GM12878 (cell line): ENCODE results near the gene LHX6. TPM values are rescaled to one million over a fixed set of nuclear protein-coding genes. Genes with fewer than 3 reads are reported as not detected.

Source experiments
- ATAC-seq: fragments of 200-7000 bp; cut with Tn5 transposase; 3 replicates; pipeline ENCODE4 v1.9.1; 2020; ENCODE audit warnings: mild to moderate bottlenecking, moderate library complexity
- BruUV-seq: library from RNA; stranded (reverse); fragments of 400-500 nt; replicated peaks from 2 replicates; lab custom pipeline; 2021; lab: Mats Ljungman, UMichigan
- CTCF ChIA-PET: fragments of 300-600 bp; sonication (Branson Sonifier 250); formaldehyde crosslinking; extraction: SDS; loops from one replicate; lab custom pipeline; 2021; ENCODE audit warnings: inconsistent platforms; lab: Yijun Ruan, JAX
- POLR2A ChIA-PET: fragments of 350-600 bp; formaldehyde crosslinking; extraction: SDS; loops from one replicate; lab custom pipeline; 2021; ENCODE audit warnings: inconsistent platforms; lab: Charles Lee
- RAD21 ChIA-PET: fragments of 300-600 bp; sonication (Branson Sonifier 250); formaldehyde crosslinking; loops from one replicate; lab custom pipeline; 2023; ENCODE audit warnings: antibody characterized with exemption; ENCODE audit not compliant: unreplicated experiment; lab: Charles Lee
- SMC1A ChIA-PET: fragments of 300-600 bp; sonication (Branson Sonifier 250); formaldehyde crosslinking; loops from one replicate; lab custom pipeline; 2023; ENCODE audit not compliant: unreplicated experiment, uncharacterized antibody; lab: Charles Lee
- DNase-seq: peaks from one replicate; pipeline ENCODE4 v3.0.0-alpha.2; 2011; ENCODE audit warnings: low read depth, low spot score
- FAIRE-seq: peaks from 3 replicates; lab custom pipeline; 2011; peaks lifted over from hg19 to GRCh38; lab: Jason Lieb, UNC
- H2AFZ ChIP-seq: 2 replicates; pipeline ENCODE4 v1.6.0; 2011; ENCODE audit warnings: low read depth, low read length, control low read depth; ENCODE audit not compliant: control insufficient read depth
- H3K27ac ChIP-seq: 2 replicates; pipeline ENCODE4 v1.5.1; 2011; ENCODE audit warnings: control low read depth; ENCODE audit not compliant: control insufficient read depth, insufficient read depth
- H3K27me3 ChIP-seq, 2 experiments: replicated peaks in 1 of 2; 2 replicates each; pipeline versions ENCODE4 v1.6.0 to v1.6.1; 2011; ENCODE audit warnings: low read length in 1 of 2; ENCODE audit not compliant: control insufficient read depth in 2 of 2, insufficient read depth in 2 of 2
- H3K36me3 ChIP-seq, 2 experiments: 2 replicates each; pipeline ENCODE4 v1.5.1; 2011; ENCODE audit warnings: low read length in 1 of 2; ENCODE audit not compliant: control insufficient read depth in 2 of 2, insufficient read depth in 2 of 2
- H3K4me1 ChIP-seq: 2 replicates; pipeline ENCODE4 v1.6.1; 2011; ENCODE audit warnings: mild to moderate bottlenecking, low read length, moderate library complexity, mixed read lengths; ENCODE audit not compliant: control insufficient read depth, insufficient read depth
- H3K4me2 ChIP-seq: 2 replicates; pipeline ENCODE4 v1.6.0; 2011; ENCODE audit warnings: control low read depth; ENCODE audit not compliant: control insufficient read depth, insufficient read depth
- H3K4me3 ChIP-seq: fragments of 200-600 bp; sonication (generic); 2 replicates; pipeline ENCODE4 v1.5.1; 2016
- H3K79me2 ChIP-seq: 2 replicates; pipeline ENCODE4 v1.6.0; 2011; ENCODE audit warnings: low read length; ENCODE audit not compliant: control insufficient read depth, insufficient read depth
- H3K9ac ChIP-seq: 2 replicates; pipeline ENCODE4 v1.8.0; 2011; ENCODE audit warnings: low read length, control low read depth, mixed read lengths; ENCODE audit not compliant: control insufficient read depth, insufficient read depth
- H3K9me3 ChIP-seq: replicated peaks from 3 replicates; pipeline ENCODE4 v1.5.1; 2011; ENCODE audit warnings: mild to moderate bottlenecking, low read length; ENCODE audit not compliant: control insufficient read depth, insufficient read depth
- H4K20me1 ChIP-seq: 2 replicates; pipeline ENCODE4 v1.6.0; 2011; ENCODE audit not compliant: control insufficient read depth, insufficient read depth
- CBFB ChIP-seq: IDR thresholded peaks from 2 replicates; pipeline ENCODE4 v1.6.1; 2016; ENCODE audit warnings: antibody characterized with exemption, low read depth
- CBX5 ChIP-seq: sonication (generic); IDR thresholded peaks from 2 replicates; pipeline ENCODE4 v1.6.1; 2016; ENCODE audit warnings: low read depth, moderate library complexity, mild to moderate bottlenecking, inconsistent platforms
- CREB1 ChIP-seq: IDR thresholded peaks from 2 replicates; pipeline ENCODE4 v1.6.1; 2012; ENCODE audit warnings: low read depth, mild to moderate bottlenecking, inconsistent platforms
- FOXK2 ChIP-seq: fragments of 450-650 bp; IDR thresholded peaks from 2 replicates; pipeline ENCODE4 v1.6.1; 2017; ENCODE audit warnings: mild to moderate bottlenecking, moderate library complexity
- MEF2A ChIP-seq: IDR thresholded peaks from 2 replicates; pipeline ENCODE4 v1.6.1; 2011; ENCODE audit warnings: low read depth, mild to moderate bottlenecking, low read length, moderate library complexity; ENCODE audit not compliant: insufficient read depth
- MLLT1 ChIP-seq: fragments of 450-650 bp; IDR thresholded peaks from 2 replicates; pipeline ENCODE4 v1.6.1; 2016; ENCODE audit warnings: mild to moderate bottlenecking
- NR2C2 ChIP-seq: IDR thresholded peaks from 2 replicates; pipeline ENCODE4 v1.6.1; 2011; ENCODE audit warnings: borderline replicate concordance, low read depth; ENCODE audit not compliant: control insufficient read depth, insufficient read length
- SIN3A ChIP-seq: IDR thresholded peaks from 2 replicates; pipeline ENCODE4 v1.6.1; 2012; ENCODE audit warnings: low read depth, low read length, improper control_type of control experiment
- STAT1 ChIP-seq: fragments of 450-650 bp; conservative IDR thresholded peaks from 2 replicates; pipeline ENCODE4 v1.6.1; 2014; ENCODE audit warnings: antibody characterized with exemption, mild to moderate bottlenecking
- SUZ12 ChIP-seq: fragments of 200-600 bp; sonication (generic); IDR thresholded peaks from one replicate; pipeline ENCODE4 v1.6.1; 2018; ENCODE audit warnings: antibody characterized with exemption, mild to moderate bottlenecking; ENCODE audit not compliant: unreplicated experiment
- TAF1 ChIP-seq: IDR thresholded peaks from 2 replicates; pipeline ENCODE4 v1.6.1; 2011; ENCODE audit warnings: mild to moderate bottlenecking, low read depth, low read length, borderline replicate concordance
- ZBED1 ChIP-seq: IDR thresholded peaks from 2 replicates; pipeline ENCODE4 v1.6.1; 2016; ENCODE audit warnings: borderline replicate concordance
- WGBS: methylation state at CpG from one replicate; pipeline ENCODE4 v1.1.6; 2016; ENCODE audit warnings: low lambda C conversion rate; ENCODE audit not compliant: insufficient replicate concordance, insufficient coverage; ENCODE audit errors: missing lambda C conversion rate; 5-methylcytosine and 5-hydroxymethylcytosine counted together
- in situ Hi-C: fragments of 300-500 bp; cut with MboI; formaldehyde crosslinking; loops from 9 replicates; pipeline ENCODE4 v1.14.3; 2018; ENCODE audit warnings: mixed read lengths
- intact Hi-C: fragments of 100-400 bp; cut with micrococcal nuclease; formaldehyde crosslinking; loops from one replicate; pipeline ENCODE4 v1.14.2; 2022; ENCODE audit not compliant: unreplicated experiment
- polyA plus RNA-seq, 11 experiments: library from polyadenylated mRNA; depleted of rRNA in 4 of 11; unstranded in 6 of 11; stranded (reverse) in 5 of 11; fragments of >200 nt; fragmentation: Nextera tagmentation in 4 of 11; fragmentation: Illumina TruSeq in 1 of 11; extraction: Ambion mirVana in 4 of 11; extraction: Trizol in 1 of 11; gene quantifications; 1 replicate in 1 of 11; 2 replicates in 10 of 11; pipeline versions ENCODE4 v1.2.1 to v1.2.3, GENCODE V29; 2011 to 2016; ENCODE audit warnings: inconsistent platforms in 2 of 11, missing spikeins in 2 of 11, low read depth in 1 of 11
- total RNA-seq, 4 experiments: library from RNA; depleted of rRNA in 3 of 4; stranded (reverse); fragments of >200 nt in 3 of 4; fragmentation: Illumina TruSeq in 1 of 4; extraction: Trizol in 1 of 4; gene quantifications; 2 replicates each; pipeline versions ENCODE4 v1.2.1 to v1.2.3, GENCODE V29; 2013 to 2021
- TF ChIP-seq, protein P1 (sequence below): fragments of 450-650 bp; IDR thresholded peaks from 2 replicates; pipeline ENCODE4 v1.6.1; 2017; ENCODE audit warnings: low read depth, mild to moderate bottlenecking, moderate library complexity
- TF ChIP-seq, protein P2 (sequence below): IDR thresholded peaks from 2 replicates; pipeline ENCODE4 v1.6.1; 2012; ENCODE audit warnings: improper control_type of control experiment, low read depth, low read length; ENCODE audit not compliant: insufficient replicate concordance
- TF ChIP-seq, protein P3 (sequence below): IDR thresholded peaks from 2 replicates; pipeline ENCODE4 v1.6.1; 2012; ENCODE audit warnings: low read depth, low read length, improper control_type of control experiment

LHX6 gene
- total and polyA plus RNA-seq, 10 of the 15 experiments (the other 5 are each of a cell fraction or from before 2014, with no cell fraction given), result not detected

DNA sequence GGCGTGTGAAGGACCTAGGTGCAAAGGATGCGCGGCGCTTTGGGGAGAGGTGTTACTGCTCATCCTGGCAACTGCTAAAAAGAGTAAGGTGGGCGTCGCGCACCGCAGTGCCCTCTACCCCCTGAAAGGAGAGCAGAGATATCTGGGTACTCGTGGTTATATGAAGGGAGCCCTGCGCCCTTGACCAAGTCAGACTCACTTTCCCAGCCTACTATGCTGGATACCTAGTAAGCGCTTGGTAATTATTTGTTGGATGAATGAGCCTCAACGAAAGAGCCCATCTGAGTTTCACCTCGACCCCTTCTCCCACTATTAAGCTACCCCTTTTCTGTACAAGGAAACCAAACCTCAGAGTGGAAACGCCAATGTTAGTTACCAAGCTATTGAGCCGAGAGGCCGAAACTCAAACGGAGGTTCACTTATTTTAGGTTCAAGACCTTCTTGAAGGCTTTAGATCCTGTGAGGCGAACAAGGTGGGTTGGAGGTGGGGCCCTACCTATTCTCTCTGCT, 8.0 kb downstream of the LHX6 start:
- H3K4me2 ChIP-seq, result no peak overlapping the region
- H3K9me3 ChIP-seq, result no peaks in the 10 kb centered on the region; the same call in 2 of the 3 replicates
- peaks cover 18 to 25% of the 10 kb centered on the region in 2 experiments for H3K27me3 ChIP-seq
- no peak for ATAC-seq
- H3K9ac ChIP-seq, result no peak overlapping the region
- ChIA-PET SMC1A (interaction anchor here (0.6 kb wide), 1 partner anchor 12 kb away, joined by 3 read pairs; no protein-coding TSS in a partner anchor), RAD21 (no interaction called here), CTCF (no interaction called here), POLR2A (no interaction called here)
- H2AFZ ChIP-seq, result no peak overlapping the region
- BruUV-seq, result no TSS peak
- no peak for DNase-seq
- no peak for FAIRE-seq
- no peak overlapping the region for H3K4me3 ChIP-seq
- intact Hi-C loops, result no loop called here
- H4K20me1 ChIP-seq, result 0 out of 2 replicates have a peak, but pooled peaks cover 3% of the 10 kb centered on the region
- no peaks in the 10 kb centered on the region for H3K4me1 ChIP-seq
- no peaks in the 10 kb centered on the region for H3K79me2 ChIP-seq
- no peak overlapping the region for H3K27ac ChIP-seq
- H3K36me3 ChIP-seq, result no peaks in the 10 kb centered on the region
- in situ Hi-C loops, result no loop called here
- WGBS, result 57% methylated on average over 18 of the region's 18 CpGs
- TF ChIP-seq CBFB, result no peak
- TF ChIP-seq FOXK2, result no peak
- no peak for TF ChIP-seq CBX5
- no peak for TF ChIP-seq MEF2A
- TF ChIP-seq ZBED1, result no peak
- TF ChIP-seq TAF1, result no peak
- no peak for TF ChIP-seq CREB1
- TF ChIP-seq MLLT1, result no peak
- TF ChIP-seq SIN3A, result no peak
- TF ChIP-seq SUZ12, result no peak
- TF ChIP-seq, protein P1, sequence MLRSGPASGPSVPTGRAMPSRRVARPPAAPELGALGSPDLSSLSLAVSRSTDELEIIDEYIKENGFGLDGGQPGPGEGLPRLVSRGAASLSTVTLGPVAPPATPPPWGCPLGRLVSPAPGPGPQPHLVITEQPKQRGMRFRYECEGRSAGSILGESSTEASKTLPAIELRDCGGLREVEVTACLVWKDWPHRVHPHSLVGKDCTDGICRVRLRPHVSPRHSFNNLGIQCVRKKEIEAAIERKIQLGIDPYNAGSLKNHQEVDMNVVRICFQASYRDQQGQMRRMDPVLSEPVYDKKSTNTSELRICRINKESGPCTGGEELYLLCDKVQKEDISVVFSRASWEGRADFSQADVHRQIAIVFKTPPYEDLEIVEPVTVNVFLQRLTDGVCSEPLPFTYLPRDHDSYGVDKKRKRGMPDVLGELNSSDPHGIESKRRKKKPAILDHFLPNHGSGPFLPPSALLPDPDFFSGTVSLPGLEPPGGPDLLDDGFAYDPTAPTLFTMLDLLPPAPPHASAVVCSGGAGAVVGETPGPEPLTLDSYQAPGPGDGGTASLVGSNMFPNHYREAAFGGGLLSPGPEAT, result no peak
- TF ChIP-seq STAT1, result no peak
- TF ChIP-seq, protein P2, sequence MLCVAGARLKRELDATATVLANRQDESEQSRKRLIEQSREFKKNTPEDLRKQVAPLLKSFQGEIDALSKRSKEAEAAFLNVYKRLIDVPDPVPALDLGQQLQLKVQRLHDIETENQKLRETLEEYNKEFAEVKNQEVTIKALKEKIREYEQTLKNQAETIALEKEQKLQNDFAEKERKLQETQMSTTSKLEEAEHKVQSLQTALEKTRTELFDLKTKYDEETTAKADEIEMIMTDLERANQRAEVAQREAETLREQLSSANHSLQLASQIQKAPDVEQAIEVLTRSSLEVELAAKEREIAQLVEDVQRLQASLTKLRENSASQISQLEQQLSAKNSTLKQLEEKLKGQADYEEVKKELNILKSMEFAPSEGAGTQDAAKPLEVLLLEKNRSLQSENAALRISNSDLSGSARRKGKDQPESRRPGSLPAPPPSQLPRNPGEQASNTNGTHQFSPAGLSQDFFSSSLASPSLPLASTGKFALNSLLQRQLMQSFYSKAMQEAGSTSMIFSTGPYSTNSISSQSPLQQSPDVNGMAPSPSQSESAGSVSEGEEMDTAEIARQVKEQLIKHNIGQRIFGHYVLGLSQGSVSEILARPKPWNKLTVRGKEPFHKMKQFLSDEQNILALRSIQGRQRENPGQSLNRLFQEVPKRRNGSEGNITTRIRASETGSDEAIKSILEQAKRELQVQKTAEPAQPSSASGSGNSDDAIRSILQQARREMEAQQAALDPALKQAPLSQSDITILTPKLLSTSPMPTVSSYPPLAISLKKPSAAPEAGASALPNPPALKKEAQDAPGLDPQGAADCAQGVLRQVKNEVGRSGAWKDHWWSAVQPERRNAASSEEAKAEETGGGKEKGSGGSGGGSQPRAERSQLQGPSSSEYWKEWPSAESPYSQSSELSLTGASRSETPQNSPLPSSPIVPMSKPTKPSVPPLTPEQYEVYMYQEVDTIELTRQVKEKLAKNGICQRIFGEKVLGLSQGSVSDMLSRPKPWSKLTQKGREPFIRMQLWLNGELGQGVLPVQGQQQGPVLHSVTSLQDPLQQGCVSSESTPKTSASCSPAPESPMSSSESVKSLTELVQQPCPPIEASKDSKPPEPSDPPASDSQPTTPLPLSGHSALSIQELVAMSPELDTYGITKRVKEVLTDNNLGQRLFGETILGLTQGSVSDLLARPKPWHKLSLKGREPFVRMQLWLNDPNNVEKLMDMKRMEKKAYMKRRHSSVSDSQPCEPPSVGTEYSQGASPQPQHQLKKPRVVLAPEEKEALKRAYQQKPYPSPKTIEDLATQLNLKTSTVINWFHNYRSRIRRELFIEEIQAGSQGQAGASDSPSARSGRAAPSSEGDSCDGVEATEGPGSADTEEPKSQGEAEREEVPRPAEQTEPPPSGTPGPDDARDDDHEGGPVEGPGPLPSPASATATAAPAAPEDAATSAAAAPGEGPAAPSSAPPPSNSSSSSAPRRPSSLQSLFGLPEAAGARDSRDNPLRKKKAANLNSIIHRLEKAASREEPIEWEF, result no peak
- no peak for TF ChIP-seq NR2C2
- TF ChIP-seq, protein P3, sequence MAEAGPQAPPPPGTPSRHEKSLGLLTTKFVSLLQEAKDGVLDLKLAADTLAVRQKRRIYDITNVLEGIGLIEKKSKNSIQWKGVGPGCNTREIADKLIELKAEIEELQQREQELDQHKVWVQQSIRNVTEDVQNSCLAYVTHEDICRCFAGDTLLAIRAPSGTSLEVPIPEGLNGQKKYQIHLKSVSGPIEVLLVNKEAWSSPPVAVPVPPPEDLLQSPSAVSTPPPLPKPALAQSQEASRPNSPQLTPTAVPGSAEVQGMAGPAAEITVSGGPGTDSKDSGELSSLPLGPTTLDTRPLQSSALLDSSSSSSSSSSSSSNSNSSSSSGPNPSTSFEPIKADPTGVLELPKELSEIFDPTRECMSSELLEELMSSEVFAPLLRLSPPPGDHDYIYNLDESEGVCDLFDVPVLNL, result no peak
